HL-60/S4 treated with phorbol 12-myristate 13-acetate at 8.2 ng/mL for 4 days and 3 days (cell line): ENCODE results near the gene JOSD2.
"Not testable (repeated sequence)": the region's sequence is repeated elsewhere in the genome, so short reads cannot be mapped to it uniquely, and the experiment has no call there.

ENCODE experiments used
- in situ Hi-C: fragments of 300-500 bp; cut with MboI; formaldehyde crosslinking; loops from 2 replicates; pipeline ENCODE4 v1.15.0; 2022; ENCODE audit warnings: low sequenced_read_pairs

Gene JOSD2

DNA sequence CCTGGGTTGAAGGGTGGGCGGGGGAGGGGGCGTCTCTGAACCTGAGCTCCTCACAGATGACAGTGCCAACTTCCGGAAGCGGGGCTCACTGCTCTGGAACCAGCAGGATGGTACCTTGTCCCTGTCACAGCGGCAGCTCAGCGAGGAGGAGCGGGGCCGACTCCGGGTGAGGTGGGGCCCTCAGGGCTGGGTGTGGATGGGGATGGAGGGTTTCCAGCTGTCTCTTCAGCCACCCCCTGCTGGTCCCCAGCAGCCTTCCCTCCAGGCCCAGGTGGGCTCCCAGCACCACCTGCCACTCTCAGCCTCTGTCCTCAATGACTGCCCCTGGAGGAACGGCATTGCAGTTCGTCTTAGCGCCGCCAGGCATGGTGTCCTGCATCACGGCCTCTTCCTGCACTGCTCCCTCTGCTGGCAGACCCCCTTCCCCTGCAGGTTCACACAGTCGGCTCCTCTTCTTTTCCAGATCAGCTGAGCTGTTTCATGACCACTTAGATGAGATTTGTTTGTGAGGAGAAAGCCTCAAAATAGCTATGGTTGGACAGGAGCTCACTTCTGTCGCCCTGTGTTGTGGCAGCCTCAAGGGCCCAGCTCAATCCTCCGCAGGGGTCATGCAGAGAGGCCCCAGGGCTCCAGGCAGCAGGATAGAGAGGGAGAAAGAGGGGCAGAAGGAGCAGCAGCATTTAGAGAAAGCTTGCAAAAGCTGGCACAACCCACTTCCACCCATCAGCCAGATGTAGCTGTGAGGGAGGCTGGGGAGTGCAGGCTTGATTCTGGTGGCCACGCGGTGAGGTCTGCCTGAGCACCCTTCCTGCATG lies 31.9 kb downstream of the JOSD2 start:
- in situ Hi-C loops, result no loop called here

DNA sequence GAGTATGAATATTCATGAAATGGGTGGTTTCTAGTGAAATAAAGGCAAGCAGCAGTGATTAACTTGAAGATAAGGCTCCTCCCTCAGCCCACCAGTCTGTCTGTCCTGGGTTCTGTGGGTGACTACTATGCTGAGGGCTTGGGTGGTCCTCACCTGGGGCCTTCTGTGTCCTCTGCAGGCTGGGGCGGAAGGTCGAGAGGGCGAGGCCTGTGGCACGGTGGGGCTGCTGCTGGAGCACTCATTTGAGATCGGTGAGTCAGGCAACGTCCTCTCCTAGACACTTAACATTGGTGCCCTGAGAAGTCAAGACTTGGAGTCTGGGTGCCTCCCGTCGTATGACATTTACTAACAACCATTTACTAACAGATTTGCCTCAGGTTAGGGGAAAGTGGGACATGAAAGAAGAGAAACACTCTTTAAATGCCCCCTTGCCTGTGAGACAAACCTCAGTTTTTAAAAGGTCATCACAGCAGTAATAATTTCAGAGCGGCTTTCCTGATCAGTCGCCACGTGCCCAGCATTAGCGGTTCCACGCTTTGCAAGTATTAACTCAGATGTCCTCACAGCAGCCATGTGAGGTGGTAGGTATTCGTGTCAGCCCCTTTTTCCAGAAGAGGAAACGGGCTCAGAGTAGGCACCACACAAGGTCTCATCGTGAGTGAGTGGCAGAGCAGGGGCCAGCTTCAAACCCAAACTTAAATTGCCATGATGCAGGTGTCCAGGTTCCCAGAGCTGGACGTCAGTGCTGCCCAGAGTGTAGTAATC lies 33.1 kb downstream of the JOSD2 start:
- in situ Hi-C loops, result no loop called here

DNA sequence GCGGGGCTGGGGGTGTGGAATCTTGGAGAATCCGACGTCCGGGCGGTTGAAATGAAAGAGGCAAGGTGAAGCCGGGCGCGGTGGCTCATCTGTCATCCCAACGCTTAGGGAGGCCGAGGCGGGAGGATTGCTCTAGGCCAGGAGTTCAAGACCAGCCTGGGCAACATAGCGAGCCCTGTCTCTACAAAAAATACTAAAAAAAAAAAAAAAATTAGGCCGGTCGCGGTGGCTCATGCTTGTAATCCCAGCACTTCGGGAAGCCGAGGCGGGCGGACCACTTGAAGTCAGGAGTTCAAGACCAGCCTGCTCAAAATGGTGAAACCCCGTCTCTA lies 34.1 kb downstream of the JOSD2 start:
- in situ Hi-C loops, result no loop called here

DNA sequence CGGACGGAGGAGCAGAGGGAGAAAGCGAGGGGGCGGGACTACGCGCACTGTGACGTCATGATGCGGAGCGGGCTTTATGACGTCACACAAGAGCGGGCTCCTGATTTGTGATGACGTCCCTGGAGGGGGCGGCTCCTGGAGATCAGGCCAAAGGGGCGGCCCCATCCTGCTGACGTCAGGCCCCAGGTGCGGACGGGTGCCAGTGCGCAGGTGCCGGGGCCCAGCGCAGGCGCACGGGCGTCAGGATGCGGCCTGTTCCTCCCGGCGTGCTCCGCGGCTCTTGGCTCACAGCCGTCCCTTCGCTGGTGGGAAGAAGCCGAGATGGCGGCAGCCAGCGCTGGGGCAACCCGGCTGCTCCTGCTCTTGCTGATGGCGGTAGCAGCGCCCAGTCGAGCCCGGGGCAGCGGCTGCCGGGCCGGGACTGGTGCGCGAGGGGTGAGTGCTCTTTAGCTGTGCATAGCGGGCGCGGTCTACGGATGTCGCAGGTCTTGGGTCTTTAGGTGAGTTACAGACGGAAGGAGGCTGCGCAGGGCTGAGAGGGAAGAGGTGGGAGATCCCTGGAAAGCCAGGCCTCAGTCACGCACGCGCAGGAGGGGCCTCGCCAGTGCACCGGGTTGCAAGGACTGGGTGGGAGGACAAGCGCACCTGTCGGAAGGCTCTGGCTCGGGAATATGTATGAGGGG lies 34.6 kb downstream of the JOSD2 start, which contains the start of the genes EMC10 and GARIN5A:
Gene EMC10, plus strand, starts transcription at position 284 of the 683 bp plus-strand sequence. Its CDS starts 38 bp downstream, at position 322.
Gene GARIN5A, minus strand, starts transcription at position 625 of the 683 bp plus-strand sequence. Its CDS starts 460 bp downstream, at position 165.
- in situ Hi-C loops, result no loop called here

DNA sequence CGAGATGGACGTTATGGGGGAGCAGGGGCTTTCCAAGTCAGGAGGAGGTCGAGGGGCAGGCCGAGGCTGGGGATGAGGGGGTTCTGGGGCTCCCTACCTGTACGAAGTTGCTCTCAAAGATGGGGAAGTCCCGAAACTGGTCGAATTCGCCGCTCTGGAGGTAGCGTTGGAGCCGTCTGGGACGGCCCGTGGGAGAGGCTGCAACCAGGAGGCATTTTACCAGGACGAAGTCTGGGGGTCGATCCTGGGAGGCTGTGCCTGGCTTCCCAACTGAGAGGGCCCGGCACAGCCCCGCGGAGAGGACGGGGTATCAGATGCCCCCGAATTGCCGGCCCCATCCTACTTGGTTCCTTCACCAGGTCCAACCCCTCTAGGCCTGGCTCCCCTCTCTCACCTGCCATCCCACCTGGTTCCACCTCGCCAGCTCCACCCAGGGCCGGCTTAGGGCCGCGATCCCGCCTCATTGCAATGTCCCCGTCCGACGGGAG lies 35.2 kb downstream of the JOSD2 start:
- in situ Hi-C loops, result no loop called here

DNA sequence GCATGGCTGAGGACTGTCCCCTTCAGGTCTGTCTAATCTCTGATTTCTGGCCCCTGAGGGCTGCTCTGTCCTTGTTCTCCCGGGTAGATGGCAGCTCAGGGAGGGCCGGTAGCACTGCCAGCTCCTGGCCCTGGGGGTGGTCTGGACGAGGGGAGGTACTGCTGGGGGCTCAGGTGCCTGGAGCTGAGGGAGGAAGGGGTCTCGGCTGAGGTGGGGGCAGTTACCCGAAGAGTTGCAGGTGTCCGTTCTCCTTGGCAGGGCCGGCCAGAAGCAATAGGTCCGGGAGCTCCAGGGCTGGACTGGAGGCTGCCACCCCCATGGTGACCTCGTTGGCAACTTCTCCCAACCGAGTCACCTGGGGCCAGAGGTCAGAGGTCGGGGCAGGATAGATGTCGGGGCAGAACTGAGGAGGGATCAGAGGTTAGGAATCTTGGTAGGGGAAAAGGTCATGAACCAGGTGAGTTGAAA lies 35.9 kb downstream of the JOSD2 start:
- in situ Hi-C loops, result no loop called here

DNA sequence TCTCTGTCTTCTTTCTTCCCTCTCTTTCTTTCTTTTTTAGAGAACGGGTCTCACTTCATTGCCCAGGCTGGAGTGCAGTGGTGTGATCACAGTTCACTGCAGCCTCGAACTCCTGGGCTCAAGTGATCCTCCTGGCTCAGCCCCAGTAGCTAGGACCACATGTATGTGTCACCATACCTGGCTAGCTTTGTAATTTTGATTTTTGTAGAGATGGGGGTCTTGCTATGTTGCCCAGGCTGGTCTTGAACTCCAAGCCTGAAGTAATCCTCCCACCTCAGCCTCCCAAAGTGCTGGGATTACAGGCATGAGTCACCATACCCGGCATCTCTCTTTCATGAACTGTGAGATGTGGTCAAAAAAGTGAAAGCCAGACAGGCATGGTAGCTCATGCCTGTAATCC lies 37.7 kb downstream of the JOSD2 start:
- in situ Hi-C loops, result not testable (repeated sequence)

DNA sequence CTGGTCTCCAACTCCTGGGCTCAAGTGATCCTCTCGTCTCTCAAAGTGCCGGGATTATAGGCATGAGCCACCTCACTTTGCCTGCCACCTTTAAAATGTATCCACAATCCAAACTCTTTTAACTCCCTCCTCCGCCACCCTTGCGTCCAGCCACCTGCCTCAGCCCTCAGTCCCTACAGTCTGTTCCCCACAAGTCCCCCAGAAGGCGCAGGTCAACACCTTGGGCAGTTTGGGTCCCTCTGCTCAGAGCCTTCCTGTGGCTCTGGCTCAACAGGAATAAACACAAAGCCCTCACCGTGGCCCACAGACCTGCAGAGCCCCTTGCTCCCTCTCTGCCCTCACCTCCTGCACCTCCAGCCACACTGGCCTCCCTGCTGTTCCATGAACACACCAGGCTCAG lies 42.2 kb downstream of the JOSD2 start:
- in situ Hi-C loops, result loop anchor here (10.0 kb wide), 1 partner anchor 104 kb away; the partner anchor contains the start of gene NAPSA

DNA sequence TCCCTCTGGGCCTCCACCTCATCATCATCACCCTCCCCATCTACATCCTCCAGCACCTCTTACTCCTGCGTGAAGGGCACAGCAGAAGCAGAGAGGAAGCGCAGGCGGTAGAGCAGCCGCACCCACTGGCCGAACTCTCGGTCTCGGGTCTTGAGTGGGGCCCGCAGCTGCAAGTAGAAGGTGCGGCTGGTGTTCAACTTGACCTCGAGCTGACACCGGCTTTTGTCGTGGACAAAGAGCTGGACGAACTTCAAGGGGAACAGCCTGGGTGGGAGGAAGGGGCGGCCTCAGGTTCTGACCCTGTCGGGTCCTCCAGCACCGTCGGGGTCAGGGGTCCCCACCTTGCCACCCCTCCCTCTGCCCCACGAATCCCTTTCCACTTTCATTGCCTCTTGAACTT lies 43.4 kb downstream of the JOSD2 start:
- in situ Hi-C loops, result loop anchor here (10.0 kb wide), 1 partner anchor 103 kb away; the partner anchor contains the start of gene NAPSA

DNA sequence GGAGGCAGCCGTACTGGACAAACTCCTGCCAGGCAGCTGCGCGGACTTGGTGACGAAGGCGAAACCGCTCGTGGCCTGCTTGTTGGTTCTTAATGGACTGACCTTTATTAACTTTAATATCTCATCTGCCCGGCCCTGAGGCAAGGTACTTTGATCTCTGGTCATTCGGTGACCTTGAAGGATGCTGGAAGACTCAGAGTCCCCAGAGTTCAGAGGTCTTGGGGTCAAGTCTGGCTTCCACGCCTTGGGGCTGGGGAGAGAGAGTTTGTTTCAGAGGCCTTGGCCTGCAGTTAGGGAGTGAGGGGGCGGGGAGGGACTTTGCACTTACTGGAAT lies 44.3 kb downstream of the JOSD2 start:
- in situ Hi-C loops, result loop anchor here (10.0 kb wide), 1 partner anchor 102 kb away; the partner anchor contains the start of gene NAPSA

DNA sequence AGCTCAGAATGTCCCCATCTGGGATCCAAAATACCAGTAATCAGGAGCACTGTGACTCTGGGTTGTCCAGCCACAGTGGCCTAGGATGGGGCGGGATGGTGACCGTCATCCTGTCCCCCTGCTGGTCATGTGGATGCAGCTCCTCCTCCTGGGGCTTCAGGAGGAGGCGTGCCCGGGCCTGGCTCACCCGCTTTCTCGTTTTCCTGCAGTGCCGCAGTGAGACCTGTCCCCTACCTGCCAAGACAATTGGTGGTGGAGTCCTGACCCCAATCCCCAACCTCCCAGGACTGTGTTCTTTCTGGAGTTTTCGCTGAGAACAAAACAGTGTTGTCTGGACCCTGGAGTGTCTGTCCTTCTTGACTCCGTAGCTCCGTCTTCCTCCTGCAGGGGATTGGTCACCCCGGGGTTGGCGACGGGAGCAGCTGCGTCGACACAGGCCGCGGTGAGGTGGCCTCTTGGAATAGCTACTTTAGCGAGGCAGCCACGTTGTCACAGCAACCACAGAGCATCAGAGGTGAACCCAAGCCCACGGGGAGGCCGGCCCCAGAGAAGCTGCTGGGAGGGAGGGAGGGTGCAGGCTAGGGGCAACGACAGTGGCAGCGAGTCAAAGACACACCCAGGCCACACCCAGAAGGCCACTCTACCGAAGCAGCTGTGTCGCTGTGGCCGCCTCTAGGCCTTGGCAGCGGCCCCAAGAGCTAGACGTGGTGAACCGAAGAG lies 44.8 kb downstream of the JOSD2 start:
- in situ Hi-C loops, result loop anchor here (10.0 kb wide), 1 partner anchor 101 kb away; the partner anchor contains the start of gene NAPSA

DNA sequence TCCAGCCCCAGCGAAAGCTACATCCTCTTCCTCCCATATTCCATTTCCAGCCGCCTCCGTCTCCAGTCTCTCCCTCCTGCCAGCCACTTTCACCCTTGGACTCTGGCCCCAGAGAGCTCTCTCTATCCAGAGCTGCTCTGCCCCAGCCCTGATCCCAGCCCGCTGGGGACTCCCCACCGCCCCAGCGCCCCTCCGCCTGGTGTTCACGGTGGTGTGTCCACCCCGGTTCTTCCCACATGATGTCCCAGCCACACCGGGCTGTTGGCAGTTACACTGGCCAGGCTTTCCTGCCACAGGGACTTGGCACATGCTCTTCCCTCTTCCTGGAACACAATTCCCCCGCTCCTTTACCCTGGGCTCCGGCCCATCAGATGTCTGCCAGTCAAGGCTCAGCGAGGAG lies 46.0 kb downstream of the JOSD2 start:
- in situ Hi-C loops, result loop anchor here (10.0 kb wide), 1 partner anchor 100 kb away; the partner anchor contains the start of gene NAPSA

DNA sequence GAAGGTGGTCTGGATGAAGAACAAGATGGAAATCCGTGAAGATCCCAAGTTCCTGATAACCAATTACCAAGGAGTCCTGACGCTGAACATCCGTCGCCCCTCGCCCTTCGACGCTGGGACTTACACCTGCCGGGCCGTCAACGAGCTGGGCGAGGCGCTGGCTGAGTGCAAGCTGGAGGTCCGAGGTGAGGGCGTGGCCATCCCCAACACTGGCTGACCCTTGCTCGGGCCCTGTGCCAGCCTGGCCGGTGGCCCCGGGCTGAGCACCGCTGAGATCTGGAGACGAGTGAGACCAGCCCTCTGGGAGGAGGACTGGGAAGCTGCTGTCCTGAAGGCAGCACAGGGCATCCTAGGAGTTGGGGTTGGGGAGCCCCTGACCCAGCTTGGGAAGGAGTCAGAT lies 46.6 kb downstream of the JOSD2 start:
- in situ Hi-C loops, result loop anchor here (10.0 kb wide), 1 partner anchor 100 kb away; the partner anchor contains the start of gene NAPSA

DNA sequence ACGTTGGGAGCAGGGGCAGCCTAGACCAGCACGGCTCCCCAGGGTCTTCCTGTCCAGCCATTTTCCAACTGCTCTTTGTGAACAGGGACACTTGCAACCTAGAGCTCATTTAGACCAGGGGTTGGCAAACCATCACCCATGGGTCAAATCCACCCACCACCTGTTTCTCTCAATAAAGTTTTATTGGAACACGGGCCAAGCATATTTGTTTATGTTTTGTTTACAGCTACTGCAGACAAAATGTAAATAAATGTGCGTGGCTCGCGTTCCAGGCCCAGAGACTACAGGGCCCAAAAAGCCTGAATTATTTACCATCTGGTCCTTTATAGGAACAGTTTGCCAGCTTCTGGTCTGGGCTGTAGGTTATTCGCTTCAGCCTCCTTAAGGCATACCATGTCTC lies 48.0 kb downstream of the JOSD2 start:
- in situ Hi-C loops, result loop anchor here (10.0 kb wide), 1 partner anchor 98 kb away; the partner anchor contains the start of gene NAPSA

DNA sequence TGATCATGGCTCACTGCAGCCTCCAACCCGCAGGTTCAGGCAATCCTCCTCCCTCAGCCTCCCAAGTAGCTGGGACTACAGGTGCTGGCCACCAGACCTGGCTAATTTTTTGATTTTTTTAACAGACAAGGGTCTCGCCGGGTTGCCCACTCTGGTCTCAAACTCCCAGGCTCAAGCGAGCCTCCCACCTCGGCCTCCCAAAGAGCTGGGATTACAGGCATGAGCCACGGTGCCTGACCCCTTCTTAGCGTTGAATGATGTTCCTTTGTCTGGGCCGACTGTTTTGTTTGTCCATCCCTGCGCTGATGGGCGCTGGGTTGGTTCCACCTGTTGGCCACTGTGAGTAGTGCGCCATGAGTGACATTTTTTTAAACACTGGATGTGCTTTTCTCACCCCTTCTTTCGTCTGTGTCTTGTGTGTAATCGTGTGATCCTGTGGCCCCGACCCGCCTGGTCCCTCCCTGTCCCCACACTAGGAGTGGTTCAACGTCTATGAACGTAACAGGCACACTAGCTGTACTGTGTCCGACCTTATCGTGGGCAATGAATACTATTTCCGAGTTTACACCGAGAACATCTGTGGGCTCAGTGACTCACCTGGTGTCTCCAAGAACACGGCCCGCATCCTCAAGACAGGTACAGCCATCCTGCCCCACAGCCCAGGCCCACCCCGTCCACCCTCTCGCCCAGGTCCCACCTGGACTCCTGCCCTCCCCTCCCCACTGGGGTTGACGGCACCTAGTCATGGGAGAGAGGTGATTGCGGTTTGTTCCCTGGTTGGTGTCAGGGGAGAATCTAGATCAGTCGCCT lies 49.7 kb downstream of the JOSD2 start:
- in situ Hi-C loops, result loop anchor here (10.0 kb wide), 1 partner anchor 96 kb away; the partner anchor contains the start of gene NAPSA

DNA sequence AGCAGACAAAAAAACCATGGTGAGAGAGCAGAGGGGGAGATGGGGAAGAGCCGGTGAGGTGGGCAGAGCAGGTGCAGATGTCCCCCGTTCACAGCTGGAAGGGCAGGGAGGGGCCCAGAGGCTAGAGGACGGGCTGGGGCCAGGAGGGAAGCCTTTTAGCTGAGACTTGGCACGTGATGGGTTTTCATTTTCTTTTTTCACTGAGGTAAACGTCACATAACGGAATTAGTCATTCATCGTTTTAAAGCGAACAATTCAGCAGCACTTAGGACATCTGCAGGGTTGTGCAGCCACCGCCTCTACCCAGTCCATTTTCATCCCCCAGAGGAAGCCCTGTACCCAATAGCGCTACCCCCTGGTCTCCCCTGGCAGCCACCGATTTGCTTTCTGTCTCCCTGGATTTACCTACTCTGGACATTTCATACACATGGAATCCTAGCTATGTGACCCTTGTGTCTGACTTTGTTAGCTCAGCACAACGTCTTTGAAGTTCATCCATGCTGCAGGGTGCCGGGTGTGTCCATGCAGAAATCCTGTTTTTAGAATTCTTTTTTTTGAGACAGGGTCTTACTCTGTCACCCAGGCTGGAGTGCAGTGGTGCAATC lies 50.7 kb downstream of the JOSD2 start:
- in situ Hi-C loops, result loop anchor here (10.0 kb wide), 1 partner anchor 95 kb away; the partner anchor contains the start of gene NAPSA

DNA sequence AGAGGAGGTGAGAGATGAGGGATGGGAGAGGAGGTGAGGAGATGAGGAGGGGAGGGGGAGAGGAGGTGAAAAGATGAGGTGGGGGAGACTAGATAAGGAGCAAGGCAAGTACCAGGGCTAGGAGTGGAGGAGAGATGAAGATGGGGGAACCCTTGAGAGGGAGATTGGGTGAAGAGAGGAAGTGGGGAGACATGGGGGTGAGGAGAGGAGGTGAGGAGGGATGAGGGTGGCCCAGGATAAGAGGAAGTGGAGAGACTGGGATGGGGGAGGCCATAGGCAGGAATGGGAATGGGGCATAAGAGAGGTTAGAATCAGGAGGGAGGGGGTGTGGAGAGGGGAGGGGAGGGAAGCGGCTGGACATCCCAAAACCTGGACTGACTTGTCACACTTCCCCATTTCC lies 51.4 kb downstream of the JOSD2 start:
- in situ Hi-C loops, result loop anchor here (10.0 kb wide), 1 partner anchor 95 kb away; the partner anchor contains the start of gene NAPSA

DNA sequence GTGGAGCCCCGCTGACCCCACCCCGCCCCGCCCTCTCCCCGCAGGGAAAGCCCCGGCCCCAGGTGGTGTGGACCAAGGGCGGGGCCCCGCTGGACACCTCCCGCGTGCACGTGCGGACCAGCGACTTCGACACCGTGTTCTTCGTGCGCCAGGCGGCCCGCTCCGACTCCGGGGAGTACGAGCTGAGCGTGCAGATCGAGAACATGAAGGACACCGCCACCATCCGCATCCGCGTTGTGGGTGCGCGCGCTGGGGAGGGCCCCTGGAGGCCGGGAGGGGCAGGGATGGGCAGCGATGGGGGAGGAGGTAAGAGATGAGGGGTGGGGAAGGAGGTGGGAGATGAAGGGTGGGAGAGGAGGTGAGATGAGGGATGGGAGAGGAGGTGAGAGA lies 51.9 kb downstream of the JOSD2 start:
- in situ Hi-C loops, result no loop called here
